Lower leg skin (tissue), 4 donors: ENCODE measurements around the gene DNAJB4. TPM values are rescaled to one million over a fixed set of nuclear protein-coding genes. Genes with fewer than 3 reads are reported as not detected.
A peak's percentile ranks its signal among the peaks of the same experiment; 100 is the strongest.

ENCODE experiments used
- DNase-seq, 2 donors: peaks; one replicate each; pipeline ENCODE4 v3.0.0-alpha.2; 2019; ENCODE audit warnings: low spot score in 2 of 2
- H3K4me3 ChIP-seq: fragments of 200-600 bp; sonication (generic); 2 replicates; pipeline ENCODE4 v1.5.1; 2017; ENCODE audit warnings: mild to moderate bottlenecking, low read depth; ENCODE audit not compliant: poor library complexity, severe bottlenecking
- POLR2A ChIP-seq, 2 donors: fragments of 450-650 bp; IDR thresholded peaks; one replicate each; pipeline ENCODE4 v1.6.1; 2016 to 2017; ENCODE audit warnings: antibody characterized with exemption in 2 of 2, mild to moderate bottlenecking in 1 of 2, moderate library complexity in 1 of 2
- WGBS, 2 donors: methylation state at CpG; one replicate each; pipeline ENCODE4 v1.1.5; 2018; 5-methylcytosine and 5-hydroxymethylcytosine counted together
- intact Hi-C: fragments of 100-400 bp; cut with DNase I; formaldehyde crosslinking; loops from one replicate; pipeline ENCODE4 v1.15.0; 2023; ENCODE audit warnings: low total_unique reads
- total RNA-seq, 4 donors: library from RNA; depleted of rRNA; stranded (reverse); fragments of >200 nt; gene quantifications; one replicate each; pipeline ENCODE4 v1.1.0, GENCODE V29; 2016
- TF ChIP-seq, protein P1 (sequence below), 3 donors: fragments of 450-650 bp; IDR thresholded peaks; one replicate each; pipeline ENCODE4 v1.5.1; 2016; ENCODE audit warnings: antibody characterized with exemption in 3 of 3, mild to moderate bottlenecking in 3 of 3, moderate library complexity in 2 of 3

Gene DNAJB4
- total RNA-seq, 4 donors from 2014 or later = 9.3 to 15.5 (median 13.6) TPM

GRCh38 chr1:78043436-78043835, 38.7 kb downstream of the DNAJB4 start:
- H3K4me3 ChIP-seq = no peak overlapping the region
- intact Hi-C loops = no loop called here
- WGBS, 2 donors = 60 to 74% methylated on average over 3 of the region's 3 CpGs
- DNase-seq = no peak
- TF ChIP-seq, protein P1, sequence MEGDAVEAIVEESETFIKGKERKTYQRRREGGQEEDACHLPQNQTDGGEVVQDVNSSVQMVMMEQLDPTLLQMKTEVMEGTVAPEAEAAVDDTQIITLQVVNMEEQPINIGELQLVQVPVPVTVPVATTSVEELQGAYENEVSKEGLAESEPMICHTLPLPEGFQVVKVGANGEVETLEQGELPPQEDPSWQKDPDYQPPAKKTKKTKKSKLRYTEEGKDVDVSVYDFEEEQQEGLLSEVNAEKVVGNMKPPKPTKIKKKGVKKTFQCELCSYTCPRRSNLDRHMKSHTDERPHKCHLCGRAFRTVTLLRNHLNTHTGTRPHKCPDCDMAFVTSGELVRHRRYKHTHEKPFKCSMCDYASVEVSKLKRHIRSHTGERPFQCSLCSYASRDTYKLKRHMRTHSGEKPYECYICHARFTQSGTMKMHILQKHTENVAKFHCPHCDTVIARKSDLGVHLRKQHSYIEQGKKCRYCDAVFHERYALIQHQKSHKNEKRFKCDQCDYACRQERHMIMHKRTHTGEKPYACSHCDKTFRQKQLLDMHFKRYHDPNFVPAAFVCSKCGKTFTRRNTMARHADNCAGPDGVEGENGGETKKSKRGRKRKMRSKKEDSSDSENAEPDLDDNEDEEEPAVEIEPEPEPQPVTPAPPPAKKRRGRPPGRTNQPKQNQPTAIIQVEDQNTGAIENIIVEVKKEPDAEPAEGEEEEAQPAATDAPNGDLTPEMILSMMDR (IDR thresholded peaks at IDR 0.05) = no peak
- no peak for TF ChIP-seq POLR2A (IDR thresholded peaks at IDR 0.05)

- H3K4me3 ChIP-seq = no peak overlapping the region
- TF ChIP-seq, protein P1 (IDR thresholded peaks at IDR 0.05) = no peak
- no peak for TF ChIP-seq POLR2A (IDR thresholded peaks at IDR 0.05)
- intact Hi-C loops = no loop called here
- WGBS, 2 donors = 63 to 64% methylated on average over 14 of the region's 14 CpGs
- DNase-seq = no peak
These were observed 40.2 kb downstream of the DNAJB4 start for GRCh38 chr1:78044796-78045562.

GRCh38 chr1:78045563-78045925, 40.8 kb downstream of the DNAJB4 start:
- DNase-seq = no peak
- TF ChIP-seq, protein P1 (IDR thresholded peaks at IDR 0.05) = no peak
- TF ChIP-seq POLR2A (IDR thresholded peaks at IDR 0.05) = no peak
- WGBS, 2 donors = 33 to 35% methylated on average over 19 of the region's 19 CpGs
- intact Hi-C loops = no loop called here
- H3K4me3 ChIP-seq = peak overlapping the region; percentile 39

DNA sequence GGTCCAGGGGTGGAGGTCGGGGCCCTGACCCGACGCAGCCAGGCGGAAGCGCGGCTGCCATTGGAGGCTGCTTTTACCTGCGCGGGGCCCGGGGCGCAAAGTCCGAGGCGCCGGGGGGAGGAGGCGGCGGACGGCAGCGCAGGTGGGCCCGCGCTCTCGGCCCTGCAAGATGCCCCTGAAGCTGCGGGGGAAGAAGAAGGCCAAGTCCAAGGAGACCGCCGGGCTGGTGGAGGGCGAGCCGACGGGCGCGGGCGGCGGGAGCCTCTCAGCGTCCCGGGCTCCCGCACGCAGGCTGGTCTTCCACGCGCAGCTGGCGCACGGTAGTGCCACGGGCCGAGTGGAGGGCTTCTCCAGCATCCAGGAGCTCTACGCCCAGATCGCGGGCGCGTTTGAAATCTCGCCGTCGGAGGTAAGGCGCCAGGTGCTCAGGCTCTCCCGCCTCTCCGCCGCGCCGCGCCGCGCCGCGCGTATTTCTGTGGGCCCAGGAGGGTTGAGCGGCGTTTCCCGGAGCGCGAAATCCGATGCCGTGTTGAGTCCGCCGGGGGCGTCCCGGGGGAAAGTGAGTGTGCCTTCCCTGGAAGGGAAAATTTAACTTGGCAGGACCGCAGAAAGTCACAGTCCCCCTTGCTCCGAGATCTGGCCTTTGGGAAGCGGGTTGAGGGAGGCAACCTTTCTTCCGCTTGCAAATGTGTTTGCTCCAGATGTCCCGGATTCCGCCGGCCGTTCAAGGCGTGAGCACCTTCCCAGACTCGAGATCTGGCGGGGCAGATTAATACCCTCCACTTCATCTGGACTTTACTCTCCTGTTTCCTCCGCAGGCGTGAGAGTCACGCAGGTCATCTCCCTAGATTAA, 41.4 kb downstream of the DNAJB4 start, which contains the start of gene GIPC2:
Gene GIPC2 (plus strand): TSS at position 41 of the 853 bp plus-strand sequence. CDS start 129 bp downstream, at position 170.
- TF ChIP-seq, protein P1 (IDR thresholded peaks at IDR 0.05) = no peak
- TF ChIP-seq POLR2A (IDR thresholded peaks at IDR 0.05) = no peak
- intact Hi-C loops = no loop called here
- no peak for DNase-seq
- WGBS, 2 donors = 4% methylated on average over 53 to 65 of the region's 85 CpGs
- H3K4me3 ChIP-seq = peak within 1 kb of the TSS; percentile 39

- no peak for TF ChIP-seq POLR2A (IDR thresholded peaks at IDR 0.05)
- TF ChIP-seq, protein P1 (IDR thresholded peaks at IDR 0.05) = no peak
- intact Hi-C loops = no loop called here
- WGBS, 2 donors = 45 to 57% methylated on average over 5 of the region's 5 CpGs
- no peak overlapping the region for H3K4me3 ChIP-seq
- DNase-seq = no peak
These were observed 42.4 kb downstream of the DNAJB4 start for GRCh38 chr1:78047106-78047505.
